Measurements from ENCODE around the gene SHROOM1.
"Not testable (repeated sequence)": the region's sequence is repeated elsewhere in the genome, so short reads cannot be mapped to it uniquely, and the experiment has no call there.

SHROOM1 gene

GRCh38 chr5:132830436-132831094, at the start of gene SHROOM1:
Gene SHROOM1 (minus strand): TSS chr5:132830647. CDS start chr5:132826140, 4,507 bp downstream.
- DNase-seq: no peak

GRCh38 chr5:132877938-132878337, 47.5 kb upstream of the SHROOM1 start:
- no peak for DNase-seq

- no peak for DNase-seq
Observed at GRCh38 chr5:132877466-132877865, 47.0 kb upstream of the SHROOM1 start.

DNA sequence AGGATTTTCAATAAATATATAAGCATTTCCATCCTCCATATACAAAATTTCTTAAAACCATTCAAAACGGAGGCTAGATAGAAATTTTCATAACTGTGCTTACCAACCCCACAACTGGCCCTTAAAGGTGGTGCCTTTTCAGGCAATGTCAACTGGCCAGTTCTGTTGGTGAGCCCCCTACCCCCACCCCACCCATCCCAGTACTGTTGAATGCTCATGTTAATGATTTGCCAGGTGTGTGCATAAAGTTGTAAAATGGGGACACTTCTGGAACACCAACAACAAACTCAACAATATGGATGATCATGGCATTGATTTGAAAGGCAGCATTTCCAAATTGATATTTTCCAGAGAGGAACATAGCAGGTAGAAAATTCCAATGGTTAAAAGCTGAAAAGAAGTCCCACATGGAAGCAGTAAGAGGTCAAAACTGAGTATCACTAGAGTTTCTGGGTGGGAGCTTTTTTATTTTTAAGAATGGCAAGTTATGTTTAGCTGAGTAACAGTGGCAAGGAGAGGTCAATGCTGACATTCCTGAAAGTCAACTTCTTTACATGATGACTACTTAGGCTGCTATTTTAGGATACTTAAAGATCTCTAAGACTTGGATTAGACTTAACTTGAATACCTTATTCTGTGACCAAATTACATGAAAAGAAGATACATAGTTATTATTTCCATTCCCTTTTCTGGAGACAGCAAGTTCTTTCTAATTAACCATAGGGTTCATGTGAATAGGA, 45.7 kb upstream of the SHROOM1 start:
- DNase-seq: no peak

GRCh38 chr5:132873930-132874271, 43.5 kb upstream of the SHROOM1 start:
- DNase-seq: no peak

GRCh38 chr5:132873119-132873929, 42.9 kb upstream of the SHROOM1 start, which contains the start of gene LEAP2:
Gene LEAP2 (plus strand): TSS chr5:132873668. CDS start chr5:132873695, 27 bp downstream.
- no peak for DNase-seq

DNA sequence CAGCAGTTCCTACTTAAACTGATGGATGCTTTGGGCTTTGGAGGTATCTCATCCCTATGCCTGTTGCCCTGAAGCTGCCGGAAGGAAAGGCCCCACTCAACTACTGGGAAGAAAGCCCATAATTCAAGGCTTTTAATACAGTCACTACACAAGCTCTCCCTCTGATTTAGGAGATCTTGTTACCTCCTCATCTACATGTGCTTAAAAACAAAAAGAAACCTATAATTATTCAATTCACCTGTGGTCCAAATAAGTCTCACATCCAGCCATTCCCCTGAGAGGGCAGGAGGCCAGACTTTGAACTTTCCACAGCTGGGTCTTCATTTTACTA, 42.3 kb upstream of the SHROOM1 start:
- no peak for DNase-seq

DNA sequence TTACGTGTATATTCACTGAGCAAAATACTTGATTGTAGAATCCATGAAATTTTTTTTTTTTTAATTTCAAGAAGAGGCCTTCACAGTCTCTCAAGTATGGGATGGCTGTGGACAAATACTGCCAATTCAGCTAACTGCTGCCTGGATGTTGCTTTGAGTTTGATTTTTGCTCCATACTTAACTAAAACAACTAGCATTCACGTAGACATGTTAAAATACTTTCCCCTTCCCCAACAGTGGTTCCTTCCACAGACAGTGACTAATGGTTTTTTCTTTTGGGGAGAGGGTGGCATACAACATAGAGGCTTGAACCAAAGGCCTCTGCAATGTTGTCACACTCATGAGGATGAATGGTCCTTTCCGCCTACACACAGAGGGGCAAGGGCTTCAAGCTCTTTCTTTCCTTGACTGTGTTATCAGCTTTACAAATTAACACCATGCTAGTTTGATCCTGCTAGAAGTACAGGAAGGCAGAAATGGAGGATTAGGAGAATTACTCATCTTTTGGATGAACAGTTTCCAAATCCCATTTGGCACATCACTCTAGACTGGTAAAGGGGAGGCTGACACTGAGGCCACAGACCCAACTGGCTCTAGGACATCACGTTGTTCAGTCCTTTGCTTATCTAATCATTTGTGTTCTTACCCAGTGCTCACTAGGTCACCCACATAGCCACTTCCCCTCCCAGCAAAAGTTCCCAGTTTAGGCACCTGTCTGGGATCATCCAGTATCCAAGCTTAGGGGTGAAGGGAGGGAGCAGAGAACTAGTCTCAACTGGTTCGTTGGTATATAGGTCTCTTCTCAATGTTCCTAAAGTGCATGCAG, 41.2 kb upstream of the SHROOM1 start:
- DNase-seq: no peak

GRCh38 chr5:132870801-132871200, 40.4 kb upstream of the SHROOM1 start:
- no peak for DNase-seq

GRCh38 chr5:132868754-132869153, 38.3 kb upstream of the SHROOM1 start:
- DNase-seq: no peak

DNA sequence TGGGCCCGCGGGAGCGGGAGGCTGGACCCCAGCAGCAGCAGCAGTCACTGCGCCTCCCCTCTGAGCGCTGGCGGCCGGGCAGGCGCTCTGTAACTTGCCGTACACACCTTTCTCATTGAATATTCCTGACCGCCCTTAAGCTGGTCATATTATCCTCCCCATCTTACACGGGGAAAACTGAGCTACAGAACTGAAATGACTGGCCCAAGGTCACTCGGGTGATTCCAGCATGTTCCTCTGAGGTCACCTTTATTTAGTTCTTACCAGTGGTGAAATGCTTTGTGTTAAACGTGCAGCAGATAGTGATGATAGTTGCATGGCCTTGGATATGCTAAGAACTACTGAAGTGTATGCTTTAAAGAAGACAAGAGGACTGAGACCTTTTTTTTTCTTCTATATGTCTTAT, 36.6 kb upstream of the SHROOM1 start:
- DNase-seq: no peak

- DNase-seq: peak; percentile 97
Observed at GRCh38 chr5:132866342-132867045, 36.0 kb upstream of the SHROOM1 start, which contains the start of the genes GDF9 and UQCRQ. Gene GDF9 (minus strand): TSS chr5:132866469. CDS start chr5:132864533, 1,936 bp downstream. Gene UQCRQ (plus strand): TSS chr5:132866642. CDS start chr5:132866882, 240 bp downstream.

DNA sequence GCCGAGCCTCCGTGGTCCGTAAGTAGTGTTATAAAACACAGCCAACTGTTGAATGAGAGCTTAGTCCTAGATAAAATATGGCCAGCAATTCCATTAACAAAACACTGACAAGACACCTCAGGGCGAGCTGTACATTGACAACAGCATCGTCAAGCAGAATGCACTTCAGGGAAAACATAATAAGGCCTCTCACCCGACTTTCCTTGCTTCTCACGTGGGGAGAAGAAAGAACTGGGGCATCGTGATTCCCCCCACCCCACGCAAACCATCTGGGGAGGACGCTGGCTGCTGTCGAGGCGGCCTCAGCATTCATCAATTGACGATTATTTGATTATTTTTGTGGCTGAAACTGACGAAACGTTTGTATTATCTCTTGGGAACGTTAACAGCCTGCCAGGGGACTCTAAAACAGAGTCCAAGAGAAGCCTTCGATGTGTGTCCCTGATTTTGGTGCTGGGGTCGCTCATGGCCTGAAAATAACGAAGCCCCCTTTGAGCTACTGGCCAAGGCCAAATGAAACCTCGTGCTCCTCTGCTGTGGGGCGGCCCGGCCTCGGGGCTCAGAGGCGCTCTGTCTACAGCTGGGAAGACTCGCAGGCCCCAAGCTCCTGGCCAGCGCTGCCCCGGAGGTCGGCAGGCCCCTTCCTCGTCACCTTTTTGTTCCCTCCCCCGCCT, 35.4 kb upstream of the SHROOM1 start:
- no peak for DNase-seq

GRCh38 chr5:132860742-132861141, 30.3 kb upstream of the SHROOM1 start:
- no peak for DNase-seq

GRCh38 chr5:132859889-132860437, 29.5 kb upstream of the SHROOM1 start:
- DNase-seq: no peak

DNA sequence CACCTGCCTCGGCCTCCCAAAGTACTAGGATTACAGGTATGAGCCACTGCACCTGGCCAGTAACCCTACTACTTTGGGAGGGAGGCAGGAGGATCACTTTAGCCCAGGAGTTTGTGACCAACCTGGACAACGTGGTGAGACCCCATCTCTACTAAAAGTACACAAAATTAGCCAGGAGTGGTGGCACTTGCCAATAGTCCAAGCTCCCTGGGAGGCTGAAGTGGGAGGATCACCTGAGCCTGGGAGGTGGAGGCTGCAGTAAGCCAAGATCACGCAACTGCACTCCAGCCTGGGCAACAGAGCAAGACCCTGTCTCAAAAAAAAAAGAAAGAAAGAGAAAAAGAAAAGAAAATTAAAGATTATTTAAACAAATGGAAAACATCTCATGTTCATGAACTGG, 25.6 kb upstream of the SHROOM1 start:
- no peak for DNase-seq

DNA sequence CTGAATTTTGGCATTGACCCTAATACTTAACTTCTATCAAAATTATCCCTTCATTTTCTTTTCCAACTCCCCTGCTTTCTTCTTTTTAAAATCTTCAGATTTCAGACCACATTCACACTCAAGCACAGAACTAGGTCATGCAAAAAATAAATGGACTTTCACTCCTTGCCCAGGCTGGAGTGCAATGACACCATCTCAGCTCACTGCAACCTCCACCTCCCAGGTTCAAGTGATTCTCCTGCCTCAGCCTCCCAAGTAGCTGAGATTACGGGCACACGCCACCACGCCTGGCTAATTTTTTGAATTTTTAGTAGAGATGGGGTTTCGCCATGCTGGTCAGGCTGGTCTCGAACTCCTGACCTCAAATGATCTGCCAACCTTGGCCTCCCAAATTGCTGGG, 24.5 kb upstream of the SHROOM1 start:
- not testable (repeated sequence) for DNase-seq

DNA sequence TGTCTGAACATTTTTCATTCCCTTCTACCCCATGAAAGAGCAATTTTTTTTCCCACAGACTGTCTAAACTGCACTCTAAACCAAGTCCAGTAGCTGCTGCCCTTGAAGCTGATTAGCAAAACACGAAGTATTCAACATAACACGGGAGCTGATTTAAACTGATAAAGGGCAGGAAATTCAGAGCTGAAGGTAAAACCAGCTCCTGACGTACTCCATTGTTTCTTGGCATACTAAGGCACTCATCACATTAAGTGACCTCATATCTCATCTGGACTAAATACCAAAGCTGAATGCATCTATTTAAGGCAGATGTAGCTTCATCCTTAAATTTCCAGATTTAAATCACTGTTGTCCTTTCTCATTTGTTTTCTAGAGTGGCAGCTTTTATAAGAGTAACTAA, 23.9 kb upstream of the SHROOM1 start:
- DNase-seq: no peak

DNA sequence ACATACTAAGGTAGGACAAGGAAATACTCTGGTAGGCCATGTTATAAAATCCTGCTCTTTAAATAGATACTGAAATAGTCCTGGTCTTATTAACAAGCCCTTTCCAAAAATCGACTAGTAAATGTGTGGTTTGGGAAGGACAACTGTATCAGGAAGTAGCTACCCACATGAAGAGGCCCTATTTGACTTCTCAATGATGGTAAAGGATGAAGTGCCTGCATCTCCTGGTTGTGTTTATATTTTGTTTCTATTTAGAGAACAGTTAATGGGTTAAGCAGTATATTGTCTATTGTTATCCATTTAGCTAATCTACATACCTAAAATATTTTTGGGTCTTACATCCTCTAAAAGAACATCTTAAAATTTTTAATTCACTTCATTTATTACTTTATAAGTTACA, 23.3 kb upstream of the SHROOM1 start:
- no peak for DNase-seq

GRCh38 chr5:132853323-132853722, 22.9 kb upstream of the SHROOM1 start:
- no peak for DNase-seq

GRCh38 chr5:132850066-132850465, 19.6 kb upstream of the SHROOM1 start:
- DNase-seq: no peak
